Mesodermal cell (in vitro differentiated cells): ENCODE data around the gene ADGRG7.

Experiments
- H3K27ac ChIP-seq: 2 replicates; pipeline ENCODE4 v1.7.0; 2013; ENCODE audit warnings: mild to moderate bottlenecking, low read depth, low read length, moderate library complexity; ENCODE audit not compliant: severe bottlenecking
- H3K36me3 ChIP-seq: 2 replicates; pipeline ENCODE4 v1.7.1; 2013; ENCODE audit warnings: mild to moderate bottlenecking, low read length, moderate library complexity; ENCODE audit not compliant: control insufficient read depth, insufficient read depth
- H3K4me1 ChIP-seq: one replicate; pipeline ENCODE4 v1.7.1; 2013; ENCODE audit warnings: mild to moderate bottlenecking, low read length; ENCODE audit not compliant: insufficient read depth, control insufficient read depth, poor library complexity, severe bottlenecking
- H3K4me3 ChIP-seq: 2 replicates; pipeline ENCODE4 v1.7.0; 2013; ENCODE audit warnings: low read length, control low read depth, mild to moderate bottlenecking; ENCODE audit not compliant: insufficient read depth, poor library complexity, severe bottlenecking; ENCODE audit errors: extremely low read depth
- H3K9me3 ChIP-seq: 2 replicates; pipeline ENCODE4 v1.7.1; 2013; ENCODE audit warnings: mild to moderate bottlenecking, low read length, moderate library complexity; ENCODE audit not compliant: control insufficient read depth
- WGBS, 2 experiments: methylation state at CpG; one replicate each; pipeline ENCODE4 v1.1.5; 2013; ENCODE audit warnings: missing lambda C conversion rate in 2 of 2; ENCODE audit not compliant: insufficient coverage in 2 of 2; 5-methylcytosine and 5-hydroxymethylcytosine counted together

ADGRG7 gene

GRCh38 chr3:100698736-100699135, 89.3 kb downstream of the ADGRG7 start:
- 57 to 71% methylated on average over 1 of the region's 3 CpGs for WGBS, 2 experiments
- no peak overlapping the region for H3K27ac ChIP-seq
- H3K4me1 ChIP-seq, result no peaks in the 10 kb centered on the region
- no peak overlapping the region for H3K4me3 ChIP-seq
- no peaks in the 10 kb centered on the region for H3K36me3 ChIP-seq
- H3K9me3 ChIP-seq, result no peaks in the 10 kb centered on the region

DNA sequence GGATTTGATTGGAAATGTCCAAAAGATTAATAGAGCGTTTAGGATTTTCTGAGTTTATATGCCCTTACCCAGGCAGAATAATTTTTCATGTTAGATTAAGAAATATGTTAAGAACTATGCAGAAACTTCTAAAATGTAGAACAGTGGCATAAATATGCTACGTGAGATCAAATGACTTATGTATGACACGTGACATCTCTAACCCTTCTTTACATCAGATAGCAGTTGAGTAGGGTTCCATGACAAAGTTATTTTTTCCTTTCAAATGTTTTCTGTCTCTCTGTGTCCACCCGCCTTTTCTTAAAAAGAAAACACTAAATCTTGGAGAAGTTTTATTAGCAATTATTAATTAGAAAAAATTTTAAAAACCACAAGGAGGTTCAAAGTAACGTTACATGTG, 91.3 kb downstream of the ADGRG7 start:
- no peak overlapping the region for H3K27ac ChIP-seq
- H3K4me3 ChIP-seq, result no peak overlapping the region
- H3K36me3 ChIP-seq, result no peaks in the 10 kb centered on the region
- no peaks in the 10 kb centered on the region for H3K4me1 ChIP-seq
- H3K9me3 ChIP-seq, result no peaks in the 10 kb centered on the region
- WGBS, 2 experiments, result no CpG with 5 or more reads among the region's 5 CpGs

DNA sequence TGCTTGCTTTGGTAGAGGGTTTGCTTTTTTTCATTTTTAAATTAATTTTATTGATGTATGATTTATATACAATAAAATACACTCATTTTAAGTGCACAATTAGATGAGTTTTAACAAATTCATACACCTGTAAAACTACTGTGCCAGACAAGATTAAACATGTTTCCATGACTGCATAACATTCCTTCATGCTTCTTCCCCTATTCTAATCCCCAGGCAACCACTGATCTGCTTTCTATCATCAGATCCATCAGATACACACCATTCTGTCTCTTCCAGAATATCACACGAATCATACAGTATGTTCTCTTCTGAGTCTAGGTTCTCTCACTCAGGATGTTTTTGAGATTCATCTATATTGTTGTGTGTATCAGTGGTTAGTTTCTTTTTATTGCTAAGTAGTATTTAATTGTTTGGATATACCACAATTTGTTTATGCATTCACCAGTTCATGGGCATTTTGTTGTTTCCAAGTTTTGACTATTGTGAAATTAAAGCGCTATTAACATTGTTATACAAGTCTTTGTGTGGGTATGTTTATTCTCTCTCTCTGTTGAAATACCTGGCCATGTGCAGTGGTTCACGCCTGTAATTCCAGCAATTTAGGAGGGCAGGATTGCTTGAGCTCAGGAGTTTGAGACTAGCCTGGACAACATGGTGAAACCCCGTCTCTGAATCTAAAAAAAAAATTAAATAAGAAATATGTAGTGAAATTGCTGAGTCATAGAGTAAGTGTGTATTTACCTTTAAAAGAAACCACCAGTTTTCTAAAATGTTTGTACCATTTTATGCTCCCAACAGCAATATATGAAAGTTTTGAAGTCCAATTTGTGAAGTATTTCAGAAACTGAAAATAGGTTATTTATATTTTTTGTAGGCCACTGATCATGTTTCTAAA, 92.9 kb downstream of the ADGRG7 start:
- Histone ChIP-seq H3K36me3 (no peaks in the 10 kb centered on the region), H3K4me3 (no peak overlapping the region), H3K9me3 (no peaks in the 10 kb centered on the region), H3K27ac (no peak overlapping the region), H3K4me1 (no peaks in the 10 kb centered on the region)
- 90 to 100% methylated on average over 2 to 3 of the region's 4 CpGs for WGBS, 2 experiments

GRCh38 chr3:100702980-100703345, 93.6 kb downstream of the ADGRG7 start:
- WGBS, 2 experiments, result 90% methylated on average over 2 of the region's 5 CpGs; no CpG with 5 or more reads in 1 of the 2 experiments
- H3K36me3 ChIP-seq, result no peaks in the 10 kb centered on the region
- no peaks in the 10 kb centered on the region for H3K4me1 ChIP-seq
- H3K9me3 ChIP-seq, result no peaks in the 10 kb centered on the region
- no peak overlapping the region for H3K4me3 ChIP-seq
- no peak overlapping the region for H3K27ac ChIP-seq

DNA sequence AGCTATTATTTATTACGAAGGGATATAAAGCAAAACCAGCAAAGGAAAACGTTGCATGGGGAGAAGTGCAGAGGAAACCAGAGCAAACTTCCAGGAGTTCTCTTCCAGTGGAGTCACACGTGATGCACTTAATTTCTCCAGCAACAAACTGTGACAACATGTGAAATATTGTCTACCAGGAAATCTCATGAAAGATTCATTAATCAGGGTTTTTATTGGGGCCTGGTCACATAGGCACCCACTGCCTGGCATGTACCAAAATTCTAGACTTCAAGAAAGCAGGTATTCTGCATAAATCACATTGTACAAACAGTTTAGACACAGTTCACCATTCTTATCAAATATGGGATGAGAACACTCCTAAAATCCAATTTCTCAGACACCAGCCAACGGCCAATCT, 94.5 kb downstream of the ADGRG7 start:
- 85 to 100% methylated on average over 2 to 4 of the region's 4 CpGs for WGBS, 2 experiments
- no peak overlapping the region for H3K4me3 ChIP-seq
- H3K27ac ChIP-seq, result no peak overlapping the region
- no peaks in the 10 kb centered on the region for H3K36me3 ChIP-seq
- H3K4me1 ChIP-seq, result no peaks in the 10 kb centered on the region
- no peaks in the 10 kb centered on the region for H3K9me3 ChIP-seq

DNA sequence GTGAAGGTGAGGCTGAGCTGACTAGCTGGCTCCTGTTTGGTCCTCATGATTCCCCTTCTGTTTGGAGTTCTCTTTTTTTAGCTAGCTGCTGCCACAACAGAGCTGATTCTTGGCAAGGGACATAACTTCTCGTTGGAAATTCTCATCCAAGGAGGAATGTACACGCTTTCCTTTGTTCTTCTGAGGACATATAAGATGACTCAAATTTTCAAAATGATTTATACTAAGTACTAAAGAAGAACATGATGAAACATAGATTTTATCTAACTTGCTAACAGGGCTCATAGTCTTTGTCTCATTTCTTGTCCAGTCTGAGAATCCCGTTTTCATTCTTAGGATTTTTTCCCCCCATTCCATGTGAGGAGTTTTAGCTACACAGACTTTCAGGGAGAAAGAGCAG, 97.0 kb downstream of the ADGRG7 start:
- Histone ChIP-seq H3K9me3 (no peaks in the 10 kb centered on the region), H3K27ac (no peak overlapping the region)
- WGBS, 2 experiments, result 60% methylated on average over 1 of the region's 3 CpGs; no CpG with 5 or more reads in 1 of the 2 experiments

DNA sequence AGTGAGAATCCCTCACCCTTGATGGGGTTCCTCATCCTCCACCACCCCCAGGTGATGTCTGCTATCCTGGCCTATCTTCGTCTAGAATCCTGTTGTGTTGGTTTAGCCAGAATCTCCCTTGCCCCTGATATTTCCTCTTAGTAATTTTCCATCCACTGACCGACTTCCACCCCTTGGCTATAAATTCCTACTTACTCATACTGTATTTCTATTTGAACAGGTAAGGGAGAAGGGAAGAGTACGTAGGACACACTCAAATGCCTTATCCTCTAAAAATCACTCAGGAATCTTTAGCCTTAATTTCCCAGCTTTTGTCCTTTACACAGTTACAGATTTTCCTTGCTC, 99.2 kb downstream of the ADGRG7 start:
- H3K9me3 ChIP-seq, result no peaks in the 10 kb centered on the region
- peak overlapping the region; percentile 67 for H3K4me3 ChIP-seq
- H3K27ac ChIP-seq, result peak overlapping the region; percentile 99
- H3K4me1 ChIP-seq, result peaks cover 4% of the 10 kb centered on the region
- peaks cover 20% of the 10 kb centered on the region for H3K36me3 ChIP-seq
- WGBS, 2 experiments, result 100% methylated on average over 1 of the region's 3 CpGs; no CpG with 5 or more reads in 1 of the 2 experiments

More for the DNA sequence above, 97.0 kb downstream of the ADGRG7 start:
- H3K36me3 ChIP-seq, result peaks cover 7% of the 10 kb centered on the region
- peaks cover 2% of the 10 kb centered on the region for H3K4me1 ChIP-seq
- no peak overlapping the region for H3K4me3 ChIP-seq

DNA sequence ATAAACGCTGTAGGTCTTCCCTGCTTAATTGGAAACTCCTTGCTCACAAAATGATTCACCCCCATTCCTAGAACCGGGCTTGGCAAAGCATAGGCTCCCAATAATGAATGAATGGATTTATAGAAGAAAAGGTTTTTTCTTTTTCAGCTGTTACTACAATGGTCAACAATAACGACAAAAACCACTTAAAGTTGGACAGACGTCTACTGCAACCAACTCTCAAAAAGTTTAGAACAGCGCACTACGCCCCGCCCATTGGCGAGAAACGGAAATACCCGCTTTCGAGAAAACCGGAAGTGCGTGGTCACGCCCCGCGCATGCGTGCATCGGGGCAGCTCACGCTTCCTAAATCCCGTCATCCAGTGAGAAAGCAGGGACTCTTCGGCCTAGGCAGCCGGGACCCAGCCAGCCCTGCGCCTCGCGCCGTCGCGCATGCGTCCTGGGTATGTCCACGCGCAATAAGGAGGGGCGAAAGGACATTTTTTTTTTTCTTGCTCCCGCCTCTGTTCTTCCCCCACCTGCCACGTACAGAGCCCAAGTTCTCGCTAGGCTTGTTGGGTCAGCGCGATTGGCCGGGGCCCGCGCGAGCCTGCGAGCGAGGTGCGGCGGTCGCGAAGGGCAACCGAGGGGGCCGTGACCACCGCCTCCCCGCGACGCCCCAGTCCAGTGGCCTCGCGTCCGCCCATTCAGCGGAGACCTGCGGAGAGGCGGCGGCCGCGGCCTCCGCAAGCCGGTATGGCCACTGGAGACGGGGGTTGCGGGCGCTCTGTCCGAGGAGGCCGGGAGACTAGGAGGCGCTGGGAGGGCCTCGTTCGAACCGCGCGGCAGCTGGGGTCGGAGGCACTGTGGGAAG, 99.8 kb downstream of the ADGRG7 start, which contains the start of gene TFG:
Gene TFG, plus strand, starts transcription at position 506 of the 853 bp plus-strand sequence. CDS start 4,192 bp downstream, outside the sequence.
- Histone ChIP-seq H3K27ac (peak within 1 kb of the TSS; percentile 99), H3K4me1 (peaks cover 4% of the 10 kb centered on the region)
- WGBS, 2 experiments, result 0 to 3% methylated on average over 40 to 53 of the region's 76 CpGs

DNA sequence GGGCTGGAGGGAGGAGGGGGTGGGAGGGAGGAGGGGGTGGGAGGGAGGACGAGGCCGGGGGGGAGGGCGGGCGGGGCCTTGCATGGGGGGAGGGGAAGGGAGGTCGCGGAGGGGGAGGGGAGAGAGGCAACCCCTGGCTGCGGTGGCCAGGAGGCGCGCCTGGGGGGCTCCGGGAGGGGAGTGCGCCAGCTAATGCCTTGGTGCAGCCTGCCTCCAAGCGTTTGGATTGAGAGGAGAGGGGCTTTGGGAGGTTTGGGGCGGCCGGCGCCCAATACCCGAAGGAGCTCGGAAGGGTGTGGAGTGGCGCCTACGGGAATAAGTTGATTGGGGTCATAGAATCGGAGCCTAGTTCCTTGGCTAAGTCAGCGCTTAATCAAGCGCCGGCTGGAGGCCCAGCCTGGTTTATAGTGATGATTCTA, 100.5 kb downstream of the ADGRG7 start:
- H3K9me3 ChIP-seq, result no peaks in the 10 kb centered on the region
- peaks cover 31% of the 10 kb centered on the region for H3K36me3 ChIP-seq
- peak overlapping the region; percentile 67 for H3K4me3 ChIP-seq
- peaks cover 4% of the 10 kb centered on the region for H3K4me1 ChIP-seq
- H3K27ac ChIP-seq, result peak overlapping the region; percentile 99
- 0 to 1% methylated on average over 10 to 12 of the region's 23 CpGs for WGBS, 2 experiments

More for the DNA sequence above, 99.8 kb downstream of the ADGRG7 start, which contains the start of gene TFG:
- H3K4me3 ChIP-seq, result peak within 1 kb of the TSS; percentile 67
- peaks cover 26% of the 10 kb centered on the region for H3K36me3 ChIP-seq
- no peaks in the 10 kb centered on the region for H3K9me3 ChIP-seq

DNA sequence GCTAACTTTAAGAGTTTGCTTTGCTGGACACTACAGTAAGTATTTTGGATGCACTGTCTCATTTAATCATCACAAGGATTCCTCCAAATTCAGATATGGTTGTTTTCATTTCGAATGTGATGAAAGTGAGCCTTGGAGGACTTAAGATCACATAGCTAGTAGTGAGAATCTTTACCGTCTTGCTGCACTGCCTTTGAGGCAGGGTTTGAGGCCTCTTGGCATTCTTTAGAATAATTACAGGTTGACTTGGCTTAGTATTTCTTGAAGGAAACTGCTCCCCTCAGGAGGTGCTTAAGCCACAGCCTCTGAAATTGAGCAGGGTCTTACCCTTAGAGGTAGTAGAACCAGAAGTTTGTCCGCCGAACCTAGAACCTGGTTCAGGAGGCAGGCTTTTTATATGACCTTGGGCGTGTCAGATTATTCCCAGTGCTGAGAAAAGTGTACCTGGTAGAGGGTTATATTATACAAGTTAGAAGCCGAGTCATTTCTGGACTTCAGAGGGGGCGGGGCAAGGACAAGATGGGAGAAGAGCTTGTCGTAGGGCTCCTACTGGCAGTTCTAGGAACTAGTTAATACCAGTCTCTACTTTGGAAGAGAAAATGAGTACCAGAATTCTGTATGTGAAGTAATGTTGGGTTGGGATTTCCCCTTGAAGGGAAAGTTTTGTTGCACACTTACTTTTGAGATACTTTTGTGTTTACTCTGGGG, 101.0 kb downstream of the ADGRG7 start:
- WGBS, 2 experiments, result 27 to 40% methylated on average over 6 to 7 of the region's 8 CpGs
- H3K27ac ChIP-seq, result peak overlapping the region; percentile 99
- H3K4me3 ChIP-seq, result peak overlapping the region; percentile 67
- H3K4me1 ChIP-seq, result peaks cover 4% of the 10 kb centered on the region
- peaks cover 36% of the 10 kb centered on the region for H3K36me3 ChIP-seq
- no peaks in the 10 kb centered on the region for H3K9me3 ChIP-seq
